ENCODE measurements around the gene MED19.

Gene MED19

DNA sequence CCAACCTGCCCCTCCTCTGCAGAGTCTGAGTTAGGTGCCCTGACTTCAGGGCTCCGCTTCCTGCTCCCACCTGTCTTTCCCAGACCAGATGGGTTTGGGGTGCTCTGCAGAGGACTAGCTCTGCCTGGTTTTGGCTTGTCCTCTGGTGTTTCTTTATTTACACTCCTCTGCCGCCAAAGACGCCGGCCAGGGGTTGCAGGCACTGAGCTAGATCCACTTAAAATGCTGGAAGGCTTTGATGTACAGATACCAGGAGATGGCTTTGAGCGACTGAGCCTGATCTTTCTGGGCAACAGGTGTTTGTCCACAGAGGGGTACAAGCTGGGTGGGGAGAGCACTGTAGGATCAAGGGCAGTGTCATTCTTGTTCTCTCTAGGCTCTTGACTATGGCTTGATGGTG, 33.2 kb upstream of the MED19 start:
- H2AFZ ChIP-seq (ENCODE audit: low read depth, low read length, severe bottlenecking): no peak overlapping the region
- H3K4me3 ChIP-seq (ENCODE audit: insufficient read depth, low read length, poor library complexity, severe bottlenecking): no peak overlapping the region
- H3K9ac ChIP-seq (ENCODE audit: low read length): no peak overlapping the region
- 0 out of 2 replicates have a peak, but pooled peaks cover 6% of the 10 kb centered on the region for H3K36me3 ChIP-seq (ENCODE audit: low read length)
- H4K20me1 ChIP-seq (ENCODE audit: low read depth, low read length): no peaks in the 10 kb centered on the region
- no peaks in the 10 kb centered on the region for H3K27me3 ChIP-seq (ENCODE audit: low read length)
- no peak overlapping the region for H3K27ac ChIP-seq (ENCODE audit: low read depth, low read length)
- H3K79me2 ChIP-seq (ENCODE audit: insufficient read depth, low read length): peaks cover 15% of the 10 kb centered on the region
- no peaks in the 10 kb centered on the region for H3K9me3 ChIP-seq (ENCODE audit: insufficient read depth, low read length)
- no peaks in the 10 kb centered on the region for H3K9me2 ChIP-seq (replicated peaks; ENCODE audit: insufficient read depth, low read length)
- TF ChIP-seq EZH2phosphoT487 (conservative IDR thresholded peaks at IDR 0.05; ENCODE audit: low read length): no peak
- TF ChIP-seq, protein P1, sequence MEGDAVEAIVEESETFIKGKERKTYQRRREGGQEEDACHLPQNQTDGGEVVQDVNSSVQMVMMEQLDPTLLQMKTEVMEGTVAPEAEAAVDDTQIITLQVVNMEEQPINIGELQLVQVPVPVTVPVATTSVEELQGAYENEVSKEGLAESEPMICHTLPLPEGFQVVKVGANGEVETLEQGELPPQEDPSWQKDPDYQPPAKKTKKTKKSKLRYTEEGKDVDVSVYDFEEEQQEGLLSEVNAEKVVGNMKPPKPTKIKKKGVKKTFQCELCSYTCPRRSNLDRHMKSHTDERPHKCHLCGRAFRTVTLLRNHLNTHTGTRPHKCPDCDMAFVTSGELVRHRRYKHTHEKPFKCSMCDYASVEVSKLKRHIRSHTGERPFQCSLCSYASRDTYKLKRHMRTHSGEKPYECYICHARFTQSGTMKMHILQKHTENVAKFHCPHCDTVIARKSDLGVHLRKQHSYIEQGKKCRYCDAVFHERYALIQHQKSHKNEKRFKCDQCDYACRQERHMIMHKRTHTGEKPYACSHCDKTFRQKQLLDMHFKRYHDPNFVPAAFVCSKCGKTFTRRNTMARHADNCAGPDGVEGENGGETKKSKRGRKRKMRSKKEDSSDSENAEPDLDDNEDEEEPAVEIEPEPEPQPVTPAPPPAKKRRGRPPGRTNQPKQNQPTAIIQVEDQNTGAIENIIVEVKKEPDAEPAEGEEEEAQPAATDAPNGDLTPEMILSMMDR (IDR thresholded peaks at IDR 0.05; ENCODE audit: insufficient read depth, low read length, poor library complexity, severe bottlenecking): no peak
- H3F3A ChIP-seq (ENCODE audit: insufficient read depth): peaks cover 20% of the 10 kb centered on the region
- no peak overlapping the region for H3K4me2 ChIP-seq (ENCODE audit: low read depth, low read length, poor library complexity, severe bottlenecking)

DNA sequence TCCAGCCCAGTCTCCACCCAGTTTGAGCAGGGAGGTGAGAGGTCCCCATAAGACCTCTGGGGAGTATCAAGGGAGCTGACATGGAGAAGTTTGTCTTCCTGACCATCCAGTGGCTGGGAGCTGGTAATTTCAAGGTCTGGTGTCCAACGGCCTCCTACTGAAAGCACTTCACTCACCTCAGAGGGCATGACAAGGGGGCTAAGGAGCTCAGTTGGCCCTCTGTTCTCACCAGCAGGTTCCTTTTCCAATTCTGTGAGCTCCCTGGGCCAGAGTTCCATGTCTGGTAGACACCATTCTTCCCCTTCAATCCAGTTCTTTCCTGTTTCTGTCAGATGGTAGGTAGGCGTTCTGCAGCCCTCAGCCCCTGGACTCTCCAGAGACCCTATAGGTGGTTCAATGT, 32.3 kb upstream of the MED19 start:
- peaks cover 15% of the 10 kb centered on the region for H3K79me2 ChIP-seq (ENCODE audit: insufficient read depth, low read length)
- TF ChIP-seq, protein P1 (IDR thresholded peaks at IDR 0.05; ENCODE audit: insufficient read depth, low read length, poor library complexity, severe bottlenecking): no peak
- no peak for TF ChIP-seq EZH2phosphoT487 (conservative IDR thresholded peaks at IDR 0.05; ENCODE audit: low read length)
- H2AFZ ChIP-seq (ENCODE audit: low read depth, low read length, severe bottlenecking): no peak overlapping the region
- no peak overlapping the region for H3K27ac ChIP-seq (ENCODE audit: low read depth, low read length)
- 0 out of 2 replicates have a peak, but pooled peaks cover 6% of the 10 kb centered on the region for H3K36me3 ChIP-seq (ENCODE audit: low read length)
- no peaks in the 10 kb centered on the region for H3K27me3 ChIP-seq (ENCODE audit: low read length)
- H3F3A ChIP-seq (ENCODE audit: insufficient read depth): peaks cover 21% of the 10 kb centered on the region
- H3K4me3 ChIP-seq (ENCODE audit: insufficient read depth, low read length, poor library complexity, severe bottlenecking): no peak overlapping the region
- no peak overlapping the region for H3K9ac ChIP-seq (ENCODE audit: low read length)
- H3K9me3 ChIP-seq (ENCODE audit: insufficient read depth, low read length): no peaks in the 10 kb centered on the region
- H3K9me2 ChIP-seq (replicated peaks; ENCODE audit: insufficient read depth, low read length): no peaks in the 10 kb centered on the region
- no peaks in the 10 kb centered on the region for H4K20me1 ChIP-seq (ENCODE audit: low read depth, low read length)
- H3K4me2 ChIP-seq (ENCODE audit: low read depth, low read length, poor library complexity, severe bottlenecking): no peak overlapping the region

DNA sequence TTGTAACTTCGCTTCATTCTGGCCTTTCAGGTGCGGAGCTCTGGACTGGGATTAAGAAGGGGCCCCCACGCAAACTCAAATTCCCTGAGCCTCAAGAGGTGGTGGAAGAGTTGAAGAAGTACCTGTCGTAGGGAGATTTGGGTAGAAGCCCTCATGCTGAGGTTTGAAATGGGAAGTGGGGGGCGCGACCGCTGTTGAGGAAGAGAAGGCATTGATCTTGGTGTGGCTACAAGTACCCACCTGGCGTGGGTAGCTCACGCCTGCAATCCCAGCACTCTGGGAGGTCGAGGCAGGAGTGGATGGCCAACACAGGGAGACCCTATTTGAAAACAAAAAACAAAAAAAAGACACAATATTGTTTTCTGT, 30.1 kb upstream of the MED19 start:
- Histone ChIP-seq H3K9me2 (replicated peaks; ENCODE audit: insufficient read depth, low read length) (no peaks in the 10 kb centered on the region), H2AFZ (ENCODE audit: low read depth, low read length, severe bottlenecking) (peak overlapping the region; percentile 59), H3K9ac (ENCODE audit: low read length) (peak overlapping the region; percentile 95), H3K4me3 (ENCODE audit: insufficient read depth, low read length, poor library complexity, severe bottlenecking) (peak overlapping the region; percentile 96), H4K20me1 (ENCODE audit: low read depth, low read length) (no peaks in the 10 kb centered on the region), H3K27ac (ENCODE audit: low read depth, low read length) (peak overlapping the region; percentile 71), H3K27me3 (ENCODE audit: low read length) (no peaks in the 10 kb centered on the region), H3F3A (ENCODE audit: insufficient read depth) (peaks cover 21% of the 10 kb centered on the region), H3K4me2 (ENCODE audit: low read depth, low read length, poor library complexity, severe bottlenecking) (peak overlapping the region; percentile 92), H3K36me3 (ENCODE audit: low read length) (0 out of 2 replicates have a peak, but pooled peaks cover 6% of the 10 kb centered on the region), H3K9me3 (ENCODE audit: insufficient read depth, low read length) (no peaks in the 10 kb centered on the region), H3K79me2 (ENCODE audit: insufficient read depth, low read length) (peaks cover 15% of the 10 kb centered on the region)
- TF ChIP-seq, protein P1 (IDR thresholded peaks at IDR 0.05; ENCODE audit: insufficient read depth, low read length, poor library complexity, severe bottlenecking): no peak
- TF ChIP-seq EZH2phosphoT487 (conservative IDR thresholded peaks at IDR 0.05; ENCODE audit: low read length): no peak

All from SU-DHL-6 (cell line).